ENCODE results near the gene SDK1.

Gene SDK1

DNA sequence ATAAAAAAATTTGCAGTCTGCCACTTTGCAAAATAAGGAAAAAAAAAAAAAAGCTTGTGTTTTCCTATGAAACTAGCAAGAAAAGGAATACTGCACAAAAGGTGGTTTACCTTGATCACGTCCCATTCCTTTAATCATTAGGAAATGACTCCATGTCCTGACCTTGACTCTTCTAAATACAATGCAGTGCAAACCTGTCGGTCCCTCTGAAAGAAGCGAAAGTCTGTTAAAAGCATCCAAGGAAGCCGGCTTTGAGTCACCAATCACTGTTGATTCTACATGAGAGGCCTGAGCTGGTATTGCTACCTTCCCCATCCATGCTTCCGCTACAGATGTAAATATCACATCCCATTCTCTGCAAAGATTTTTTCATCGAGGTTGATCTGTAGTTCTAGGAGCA is 652.1 kb downstream of the SDK1 start:
- H3K27ac ChIP-seq, result no peak overlapping the region
- TF ChIP-seq, protein P1, sequence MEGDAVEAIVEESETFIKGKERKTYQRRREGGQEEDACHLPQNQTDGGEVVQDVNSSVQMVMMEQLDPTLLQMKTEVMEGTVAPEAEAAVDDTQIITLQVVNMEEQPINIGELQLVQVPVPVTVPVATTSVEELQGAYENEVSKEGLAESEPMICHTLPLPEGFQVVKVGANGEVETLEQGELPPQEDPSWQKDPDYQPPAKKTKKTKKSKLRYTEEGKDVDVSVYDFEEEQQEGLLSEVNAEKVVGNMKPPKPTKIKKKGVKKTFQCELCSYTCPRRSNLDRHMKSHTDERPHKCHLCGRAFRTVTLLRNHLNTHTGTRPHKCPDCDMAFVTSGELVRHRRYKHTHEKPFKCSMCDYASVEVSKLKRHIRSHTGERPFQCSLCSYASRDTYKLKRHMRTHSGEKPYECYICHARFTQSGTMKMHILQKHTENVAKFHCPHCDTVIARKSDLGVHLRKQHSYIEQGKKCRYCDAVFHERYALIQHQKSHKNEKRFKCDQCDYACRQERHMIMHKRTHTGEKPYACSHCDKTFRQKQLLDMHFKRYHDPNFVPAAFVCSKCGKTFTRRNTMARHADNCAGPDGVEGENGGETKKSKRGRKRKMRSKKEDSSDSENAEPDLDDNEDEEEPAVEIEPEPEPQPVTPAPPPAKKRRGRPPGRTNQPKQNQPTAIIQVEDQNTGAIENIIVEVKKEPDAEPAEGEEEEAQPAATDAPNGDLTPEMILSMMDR (conservative IDR thresholded peaks at IDR 0.05), result no peak
- no peak for TF ChIP-seq ZFX (IDR thresholded peaks at IDR 0.05)

DNA sequence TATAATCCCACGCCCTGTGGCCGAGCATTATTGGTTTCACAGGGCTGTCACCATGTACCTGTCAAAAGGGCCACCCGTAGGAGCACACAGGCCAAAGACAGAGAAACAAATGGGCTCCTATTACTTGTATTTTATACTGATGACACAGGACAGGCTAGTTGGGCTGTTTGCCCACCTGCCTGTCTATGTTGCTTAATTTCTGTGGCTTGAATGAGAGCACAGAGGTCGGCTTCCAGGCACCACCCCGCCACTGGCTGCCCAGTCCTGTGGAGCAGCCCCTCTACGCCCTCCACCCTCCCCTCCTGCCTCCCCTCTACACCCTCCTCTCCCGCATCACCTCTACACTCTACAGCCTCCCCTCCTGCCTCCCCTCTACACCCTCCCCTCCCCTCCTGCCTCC is 652.9 kb downstream of the SDK1 start:
- H3K27ac ChIP-seq, result no peak overlapping the region
- TF ChIP-seq, protein P1 (conservative IDR thresholded peaks at IDR 0.05), result no peak
- no peak for TF ChIP-seq ZFX (IDR thresholded peaks at IDR 0.05)

DNA sequence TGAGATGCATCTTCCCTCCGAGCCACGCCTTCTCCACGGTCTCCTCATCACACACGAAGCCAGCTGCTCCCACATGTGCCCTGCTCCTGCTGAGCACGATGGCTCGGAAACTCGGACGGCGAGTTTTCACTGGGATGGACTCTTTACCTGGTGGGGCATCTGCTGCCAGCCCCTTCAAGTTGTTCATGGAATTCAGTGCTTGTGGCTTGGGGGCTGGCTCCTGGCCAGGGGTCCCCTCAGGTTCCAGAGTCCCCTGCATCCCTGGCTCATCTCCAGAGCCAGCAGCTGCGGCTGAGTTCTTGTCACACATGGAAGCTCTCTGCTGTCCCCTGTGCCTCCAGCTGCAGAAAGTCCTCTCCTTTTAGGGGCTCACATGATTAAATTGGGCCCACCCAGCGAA is 654.0 kb downstream of the SDK1 start:
- no peak overlapping the region for H3K27ac ChIP-seq
- no peak for TF ChIP-seq ZFX (IDR thresholded peaks at IDR 0.05)
- TF ChIP-seq, protein P1 (conservative IDR thresholded peaks at IDR 0.05), result no peak

DNA sequence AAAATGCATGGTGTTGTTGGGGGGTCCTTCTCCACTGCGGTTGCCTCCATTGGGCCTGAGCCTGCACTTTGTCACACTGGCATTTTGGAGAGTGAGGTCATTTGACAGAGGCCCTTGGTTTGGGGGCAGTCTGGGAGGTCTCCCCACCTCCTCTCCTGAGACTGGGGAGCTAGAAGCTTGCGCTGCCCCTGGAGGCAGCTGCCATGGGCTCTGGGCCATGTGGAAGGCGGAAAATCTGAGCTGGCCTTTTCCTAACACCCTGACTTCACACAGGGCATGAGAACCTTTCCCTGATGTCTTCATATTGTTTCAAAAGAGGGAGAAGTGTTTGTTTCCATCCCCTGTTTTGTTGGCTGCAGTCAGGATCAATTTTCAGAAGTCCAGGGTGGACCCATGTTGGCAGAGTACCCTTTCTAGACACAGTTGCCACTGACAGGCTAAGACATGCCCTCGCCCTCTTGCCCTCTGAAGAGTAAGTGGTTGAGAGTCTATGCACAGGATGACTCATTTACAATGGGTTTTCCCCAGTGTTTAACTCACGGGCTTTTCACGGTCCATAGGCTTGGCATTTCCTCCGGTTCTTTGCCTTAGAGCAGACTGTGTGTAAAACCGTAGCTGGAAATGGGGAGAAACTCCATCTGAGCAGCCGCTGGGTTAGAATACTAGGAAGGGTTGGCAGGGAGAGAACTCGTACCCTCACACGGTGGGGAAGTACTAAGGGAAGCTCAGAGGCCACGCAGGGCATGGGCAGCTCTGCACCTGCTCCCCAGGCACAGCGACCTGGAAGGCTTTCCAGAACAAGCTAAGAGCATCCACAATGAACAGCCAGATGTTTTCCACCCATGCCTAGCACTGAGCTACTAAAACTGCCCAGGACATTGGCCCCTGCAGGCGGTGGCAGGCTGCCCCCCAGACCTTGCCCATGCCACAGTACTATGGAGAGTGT is 655.0 kb downstream of the SDK1 start:
- no peak overlapping the region for H3K27ac ChIP-seq
- TF ChIP-seq, protein P1 (conservative IDR thresholded peaks at IDR 0.05), result no peak
- no peak for TF ChIP-seq ZFX (IDR thresholded peaks at IDR 0.05)

DNA sequence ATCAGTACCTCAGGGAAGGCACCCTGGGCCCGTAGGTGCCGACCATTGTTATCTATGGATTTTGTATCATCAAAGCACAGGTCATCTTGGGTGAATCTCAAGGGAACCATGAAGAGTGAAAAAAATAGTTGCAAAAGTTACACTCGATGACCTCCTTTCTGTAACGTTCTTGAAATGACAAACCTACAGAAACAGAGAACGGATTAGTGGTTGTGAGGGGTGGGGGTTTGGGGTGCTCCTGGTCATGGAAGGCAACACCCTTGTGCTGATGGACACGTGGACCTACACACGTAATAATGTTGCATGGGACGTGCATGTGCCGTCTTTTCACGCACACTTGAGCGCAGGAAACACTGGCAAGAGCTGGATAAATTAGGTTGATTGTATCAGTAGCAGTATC is 655.9 kb downstream of the SDK1 start:
- no peak overlapping the region for H3K27ac ChIP-seq
- TF ChIP-seq, protein P1 (conservative IDR thresholded peaks at IDR 0.05), result no peak
- TF ChIP-seq ZFX (IDR thresholded peaks at IDR 0.05), result no peak

DNA sequence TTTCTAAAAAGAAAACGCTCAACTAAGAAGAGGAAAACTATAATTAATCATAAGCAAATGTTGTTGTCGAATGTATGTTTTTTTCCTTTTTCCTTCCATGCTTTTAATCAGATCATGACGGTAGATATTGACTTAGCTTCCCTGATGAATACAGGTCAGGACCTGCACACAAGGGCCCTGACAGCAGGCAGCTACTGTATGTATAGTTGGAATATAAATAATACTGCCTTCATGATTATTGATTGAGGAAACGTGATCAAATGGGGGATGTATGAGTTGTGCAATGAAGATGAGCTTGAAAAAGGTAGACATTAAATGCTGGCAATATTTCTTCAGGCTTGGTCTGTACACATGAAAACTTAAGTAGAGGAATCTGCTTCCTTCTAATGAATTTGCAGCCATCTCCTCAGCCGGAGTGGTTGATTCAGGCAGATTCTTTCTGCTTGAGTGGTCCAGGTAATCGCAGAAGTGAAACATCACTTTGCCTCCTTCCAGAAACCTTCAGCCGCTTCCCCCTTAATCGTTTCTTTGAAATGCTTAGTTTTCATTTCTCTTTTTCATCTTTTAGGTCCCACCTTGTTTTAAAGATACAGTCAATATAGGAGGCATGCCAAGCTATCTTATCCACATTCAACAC is 656.5 kb downstream of the SDK1 start:
- no peak for TF ChIP-seq ZFX (IDR thresholded peaks at IDR 0.05)
- TF ChIP-seq, protein P1 (conservative IDR thresholded peaks at IDR 0.05), result no peak

DNA sequence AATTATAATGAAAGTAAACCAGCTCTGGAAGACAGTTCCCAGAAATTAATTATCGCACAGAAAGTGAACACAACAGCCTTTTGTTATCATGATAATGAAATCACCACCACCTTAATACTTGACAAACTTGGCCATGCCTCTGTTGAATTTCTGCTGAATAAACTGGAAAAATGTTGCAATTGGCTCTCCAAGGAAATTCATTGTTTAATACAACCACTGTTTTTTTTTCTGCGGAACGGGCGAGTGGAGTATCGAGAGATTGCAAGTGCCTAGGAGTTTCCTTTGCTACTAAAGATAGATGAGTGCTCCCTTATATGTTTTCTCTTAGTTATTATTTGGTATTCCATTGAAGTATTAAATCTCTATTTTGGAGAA is 657.0 kb downstream of the SDK1 start:
- no peak for TF ChIP-seq ZFX (IDR thresholded peaks at IDR 0.05)
- TF ChIP-seq, protein P1 (conservative IDR thresholded peaks at IDR 0.05), result no peak
- H3K27ac ChIP-seq, result no peak overlapping the region

More for the DNA sequence above, 656.5 kb downstream of the SDK1 start:
- H3K27ac ChIP-seq, result no peak overlapping the region
